NT2/D1 (cell line): ENCODE data around the gene HOXA6.

ENCODE experiments used
- SUZ12 ChIP-seq: IDR thresholded peaks from 2 replicates; pipeline ENCODE4 v1.6.1; 2011; ENCODE audit not compliant: insufficient read length, insufficient read depth; ENCODE audit errors: extremely low read depth
- YY1 ChIP-seq: IDR thresholded peaks from 2 replicates; pipeline ENCODE4 v1.6.1; 2011; ENCODE audit not compliant: insufficient read length, insufficient read depth
- ZNF274 ChIP-seq: IDR thresholded peaks from 2 replicates; pipeline ENCODE4 v1.6.1; 2011; ENCODE audit warnings: mild to moderate bottlenecking, low read depth, low read length

- no peak for TF ChIP-seq YY1
- TF ChIP-seq SUZ12: no peak
- no peak for TF ChIP-seq ZNF274
Measured at GRCh38 chr7:27161214-27161720, 13.7 kb upstream of the HOXA6 start.
